A549 treated with dexamethasone at 1 μM for 4 hours (cell line): ENCODE measurements around the gene OR4S2. TPM values are rescaled to one million over a fixed set of nuclear protein-coding genes. Genes with fewer than 3 reads are reported as not detected.

ENCODE experiments used
- total RNA-seq: library from RNA; stranded (reverse); fragments of 200-300 nt; extraction: Qiagen RNA extraction; gene quantifications from 5 replicates; pipeline ENCODE4 v1.2.3, GENCODE V29; 2022

OR4S2 gene
- not detected in 5 replicates for total RNA-seq

GRCh38 chr11:55648027-55648426, at the start of gene OR4S2:
Gene OR4S2 (plus strand): TSS chr11:55648327. CDS start chr11:55650904, 2,577 bp downstream.

GRCh38 chr11:55607545-55607944, 40.6 kb upstream of the OR4S2 start, which contains the start of gene OR4C11:
Gene OR4C11 (minus strand): TSS chr11:55607645. CDS start chr11:55604373, 3,272 bp downstream.

GRCh38 chr11:55634813-55635212, 13.3 kb upstream of the OR4S2 start, which contains the start of gene OR4P4:
Gene OR4P4 (plus strand): TSS chr11:55635113.

GRCh38 chr11:55661901-55662300, 13.8 kb downstream of the OR4S2 start, which contains the start of gene OR4C6:
Gene OR4C6 (plus strand): TSS chr11:55662201. CDS start chr11:55665167, 2,966 bp downstream.

Other genes starting within 250 kb of the OR4S2 start
- gene OR4C15, start 93.9 kb upstream of the OR4S2 start, total RNA-seq: not detected in 5 replicates
- not detected in 5 replicates for gene OR4C16, start 76.2 kb upstream of the OR4S2 start, total RNA-seq
- not detected in 5 replicates for gene OR4C11, start 40.7 kb upstream of the OR4S2 start, total RNA-seq
- not detected in 5 replicates for gene OR4P4, start 13.2 kb upstream of the OR4S2 start, total RNA-seq
- gene OR4C6, start 13.9 kb downstream of the OR4S2 start, total RNA-seq: not detected in 5 replicates
- gene OR5D13, start 125.1 kb downstream of the OR4S2 start, total RNA-seq: not detected in 5 replicates
- not detected in 5 replicates for gene OR5D14, start 147.2 kb downstream of the OR4S2 start, total RNA-seq
- gene OR5L1, start 163.0 kb downstream of the OR4S2 start, total RNA-seq: not detected in 5 replicates
- not detected in 5 replicates for gene OR5D18, start 171.3 kb downstream of the OR4S2 start, total RNA-seq
- gene OR5L2, start 178.9 kb downstream of the OR4S2 start, total RNA-seq: not detected in 5 replicates
- not detected in 5 replicates for gene OR5D16, start 190.4 kb downstream of the OR4S2 start, total RNA-seq
- not detected in 5 replicates for gene TRIM51, start 235.0 kb downstream of the OR4S2 start, total RNA-seq